Esophagus squamous epithelium (tissue), 5 donors: Measurements from ENCODE around the gene FOXD2. TPM values are rescaled to one million over a fixed set of nuclear protein-coding genes. Genes with fewer than 3 reads are reported as not detected.

Experiments
- DNase-seq: peaks from one replicate; lab custom pipeline; 2025; lab: John Stamatoyannopoulos, UW
- H3K27ac ChIP-seq, 4 donors: fragments of 200-600 bp; sonication (generic); one replicate each; pipeline ENCODE4 v1.5.1; 2016 to 2019; ENCODE audit warnings: mild to moderate bottlenecking in 1 of 4
- H3K27me3 ChIP-seq, 4 donors: fragments of 200-600 bp; sonication (generic); 1 replicate in 3 of 4; 2 replicates in 1 of 4; pipeline versions ENCODE4 v1.5.1 to v1.6.0; 2017 to 2021; ENCODE audit warnings: antibody characterized with exemption in 1 of 4
- H3K36me3 ChIP-seq, 3 donors: fragments of 200-600 bp; sonication (generic); one replicate each; pipeline ENCODE4 v1.5.1; 2016 to 2019
- H3K4me1 ChIP-seq, 3 donors: fragments of 200-600 bp; sonication (generic); one replicate each; pipeline ENCODE4 v1.5.1; 2017 to 2019
- H3K4me3 ChIP-seq, 4 donors: fragments of 200-600 bp; sonication (generic); 1 replicate in 3 of 4; 2 replicates in 1 of 4; pipeline ENCODE4 v1.5.1; 2016 to 2019; ENCODE audit warnings: mild to moderate bottlenecking in 2 of 4, moderate library complexity in 1 of 4
- H3K9me3 ChIP-seq, 3 donors: fragments of 200-600 bp; sonication (generic); one replicate each; pipeline ENCODE4 v1.5.1; 2016 to 2019
- POLR2A ChIP-seq, 4 donors: fragments of 450-650 bp; IDR thresholded peaks; one replicate each; pipeline ENCODE4 v1.6.1; 2017; ENCODE audit warnings: antibody characterized with exemption in 4 of 4, mild to moderate bottlenecking in 4 of 4, moderate library complexity in 3 of 4
- WGBS, 2 donors: methylation state at CpG; one replicate each; pipeline ENCODE4 v1.1.5; 2018; 5-methylcytosine and 5-hydroxymethylcytosine counted together
- intact Hi-C: fragments of 100-400 bp; cut with DNase I; formaldehyde crosslinking; loops from one replicate; pipeline ENCODE4 v1.15.0; 2022
- total RNA-seq, 4 donors: library from RNA; depleted of rRNA; stranded (reverse); fragments of >200 nt; gene quantifications; one replicate each; pipeline ENCODE4 v1.1.0, GENCODE V29; 2016
- TF ChIP-seq, protein P1 (sequence below), 6 experiments: fragments of 450-650 bp in 4 of 6; fragments of 200-600 bp in 2 of 6; sonication (generic) in 2 of 6; IDR thresholded peaks; one replicate each; pipeline ENCODE4 v1.5.1; 2016 to 2019; ENCODE audit warnings: antibody characterized with exemption in 6 of 6, mild to moderate bottlenecking in 4 of 6, moderate library complexity in 4 of 6
- donor health status: DM: yes; HTN: yes; CAD: no.

Gene FOXD2
- total RNA-seq, 4 donors from 2014 or later: under 0.01 TPM; not detected in 3

DNA sequence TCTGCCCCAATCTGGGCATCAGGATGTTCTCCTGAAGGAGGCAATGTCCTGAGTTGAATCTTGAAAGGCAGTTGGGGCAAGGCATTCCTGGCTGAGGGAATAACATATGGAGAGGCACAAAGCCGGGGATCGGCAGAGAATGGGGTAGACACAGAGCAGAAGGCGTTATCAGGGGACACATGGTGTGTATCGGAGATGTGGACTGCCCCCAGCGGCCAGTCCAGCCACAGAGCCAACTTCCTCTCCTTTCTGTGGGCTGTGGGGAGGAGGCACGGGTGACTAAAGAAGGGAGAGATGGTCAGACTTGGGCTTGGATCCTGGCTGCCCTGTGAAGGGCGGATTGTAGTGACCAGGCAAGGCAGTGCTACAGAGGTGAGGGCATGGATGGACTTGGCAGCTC is 32.1 kb downstream of the FOXD2 start:
- Histone ChIP-seq H3K4me1 (no peaks in the 10 kb centered on the region), H3K36me3 (no peaks in the 10 kb centered on the region), H3K27ac (no peak overlapping the region), H3K27me3 (peaks cover 0 to 86% (median 0%) of the 10 kb centered on the region in 4 donors), H3K4me3 (no peak overlapping the region), H3K9me3 (no peaks in the 10 kb centered on the region)
- intact Hi-C loops: no loop called here
- no peak for DNase-seq
- TF ChIP-seq, protein P1, sequence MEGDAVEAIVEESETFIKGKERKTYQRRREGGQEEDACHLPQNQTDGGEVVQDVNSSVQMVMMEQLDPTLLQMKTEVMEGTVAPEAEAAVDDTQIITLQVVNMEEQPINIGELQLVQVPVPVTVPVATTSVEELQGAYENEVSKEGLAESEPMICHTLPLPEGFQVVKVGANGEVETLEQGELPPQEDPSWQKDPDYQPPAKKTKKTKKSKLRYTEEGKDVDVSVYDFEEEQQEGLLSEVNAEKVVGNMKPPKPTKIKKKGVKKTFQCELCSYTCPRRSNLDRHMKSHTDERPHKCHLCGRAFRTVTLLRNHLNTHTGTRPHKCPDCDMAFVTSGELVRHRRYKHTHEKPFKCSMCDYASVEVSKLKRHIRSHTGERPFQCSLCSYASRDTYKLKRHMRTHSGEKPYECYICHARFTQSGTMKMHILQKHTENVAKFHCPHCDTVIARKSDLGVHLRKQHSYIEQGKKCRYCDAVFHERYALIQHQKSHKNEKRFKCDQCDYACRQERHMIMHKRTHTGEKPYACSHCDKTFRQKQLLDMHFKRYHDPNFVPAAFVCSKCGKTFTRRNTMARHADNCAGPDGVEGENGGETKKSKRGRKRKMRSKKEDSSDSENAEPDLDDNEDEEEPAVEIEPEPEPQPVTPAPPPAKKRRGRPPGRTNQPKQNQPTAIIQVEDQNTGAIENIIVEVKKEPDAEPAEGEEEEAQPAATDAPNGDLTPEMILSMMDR (IDR thresholded peaks at IDR 0.05): no peak
- TF ChIP-seq POLR2A (IDR thresholded peaks at IDR 0.05): no peak
- 80 to 83% methylated on average over 7 of the region's 7 CpGs for WGBS, 2 donors

DNA sequence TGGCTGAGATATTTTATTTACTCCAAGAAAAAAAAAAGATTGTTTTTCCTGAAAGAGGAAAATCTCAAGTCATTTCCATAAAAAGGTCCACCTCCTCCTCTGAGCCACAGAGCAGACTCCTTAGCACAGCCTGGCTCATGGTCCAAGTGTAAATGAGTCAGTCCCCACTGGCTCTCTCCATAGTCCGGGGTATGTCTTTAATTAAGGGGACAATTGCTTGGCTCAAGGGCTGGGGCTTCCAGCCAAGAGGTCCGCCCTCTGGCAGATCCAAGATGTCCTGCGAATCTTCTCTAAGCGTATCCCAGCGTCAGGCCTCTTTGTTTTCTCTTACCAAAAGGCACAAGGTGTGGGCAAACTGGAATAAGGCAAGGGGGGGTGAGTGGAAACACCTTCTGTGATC is 33.3 kb downstream of the FOXD2 start:
- Histone ChIP-seq H3K27me3 (peaks cover 0 to 73% (median 0%) of the 10 kb centered on the region in 4 donors), H3K36me3 (no peaks in the 10 kb centered on the region), H3K4me1 (no peaks in the 10 kb centered on the region), H3K9me3 (no peaks in the 10 kb centered on the region), H3K4me3 (no peak overlapping the region), H3K27ac (no peak overlapping the region)
- DNase-seq: no peak
- intact Hi-C loops: no loop called here
- no peak for TF ChIP-seq POLR2A (IDR thresholded peaks at IDR 0.05)
- TF ChIP-seq, protein P1 (IDR thresholded peaks at IDR 0.05): no peak
- 51 to 66% methylated on average over 5 of the region's 5 CpGs for WGBS, 2 donors

DNA sequence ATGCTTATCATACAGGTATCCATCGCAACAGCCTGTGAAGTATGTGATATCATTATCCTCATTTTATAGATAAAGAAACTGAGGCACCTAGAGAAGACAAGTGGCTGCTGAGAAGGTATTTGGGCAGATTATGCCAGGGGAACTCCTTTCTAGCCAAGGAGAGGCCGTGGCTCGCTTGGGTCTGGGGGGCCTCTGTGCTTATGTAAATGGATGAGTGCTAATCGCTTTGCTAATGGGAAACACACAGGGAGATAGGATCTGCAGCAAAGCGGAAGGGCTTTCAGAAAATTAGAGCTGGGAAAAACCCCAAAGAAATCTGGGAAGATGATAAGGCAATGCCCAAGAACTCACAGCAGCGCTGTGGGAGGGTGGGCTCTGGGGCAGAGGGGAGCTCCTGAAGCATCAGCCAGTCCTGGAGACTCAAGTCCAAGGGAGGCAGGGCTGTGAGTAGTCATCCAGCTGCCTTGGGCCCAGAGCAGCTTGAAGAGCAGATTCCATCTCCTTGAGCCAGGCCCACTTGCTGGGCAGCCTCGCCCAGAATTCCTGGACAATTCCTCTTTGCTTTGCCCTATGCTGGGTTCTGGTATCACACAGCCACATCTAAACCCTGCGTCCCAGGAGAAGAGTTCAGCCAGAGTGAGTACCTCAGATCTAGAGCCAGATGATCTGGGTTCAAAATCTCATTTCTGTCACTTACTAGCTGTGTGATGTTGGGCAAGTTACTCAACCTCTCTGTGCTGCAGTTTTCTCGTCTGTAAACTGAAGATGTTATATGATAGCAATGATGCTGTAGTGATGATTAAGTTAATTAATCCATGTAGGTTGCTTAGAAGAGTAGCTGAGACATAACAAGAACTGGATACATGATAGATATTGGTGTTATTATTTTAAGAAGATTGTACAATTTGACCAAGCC is 36.7 kb downstream of the FOXD2 start:
- TF ChIP-seq, protein P1 (IDR thresholded peaks at IDR 0.05): no peak
- no peak for TF ChIP-seq POLR2A (IDR thresholded peaks at IDR 0.05)
- intact Hi-C loops: no loop called here
- DNase-seq: no peak

DNA sequence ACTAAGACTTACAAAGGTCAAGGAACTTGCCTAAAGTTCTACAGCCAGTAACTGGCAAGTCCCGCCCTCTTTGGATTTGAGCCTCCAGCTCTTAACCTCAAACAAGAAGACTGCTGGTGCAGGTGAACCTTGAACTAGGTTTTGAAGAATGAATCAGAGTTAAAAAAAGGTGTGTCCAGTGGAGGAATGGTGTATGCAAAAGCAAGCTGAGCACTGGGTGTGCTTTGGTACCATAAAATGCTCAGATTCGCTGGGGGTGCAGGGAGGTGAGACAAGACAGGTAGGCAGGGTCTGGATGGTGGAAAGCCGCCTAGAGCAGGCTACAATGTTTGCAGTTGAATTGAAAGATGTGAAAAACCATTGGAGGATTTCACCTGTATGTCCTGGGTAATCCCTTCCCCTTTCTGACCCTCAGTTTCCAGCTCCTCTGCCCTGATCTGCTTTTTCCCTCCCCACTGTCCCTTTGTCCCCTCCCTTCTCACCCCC is 39.8 kb downstream of the FOXD2 start:
- intact Hi-C loops: no loop called here
- DNase-seq: no peak
- no peaks in the 10 kb centered on the region for H3K9me3 ChIP-seq

More for the DNA sequence above, 36.7 kb downstream of the FOXD2 start:
- no peak overlapping the region for H3K4me3 ChIP-seq
- H3K27ac ChIP-seq: no peak overlapping the region
- 71 to 74% methylated on average over 9 of the region's 9 CpGs for WGBS, 2 donors
- H3K9me3 ChIP-seq: no peaks in the 10 kb centered on the region
- H3K27me3 ChIP-seq: peaks cover 0 to 46% (median 0%) of the 10 kb centered on the region in 4 donors
- no peaks in the 10 kb centered on the region for H3K36me3 ChIP-seq
- peaks cover 0 to 11% (median 0%) of the 10 kb centered on the region in 3 donors for H3K4me1 ChIP-seq

More for the DNA sequence above, 39.8 kb downstream of the FOXD2 start:
- no peak overlapping the region for H3K4me3 ChIP-seq
- H3K27ac ChIP-seq: no peak overlapping the region
- peaks cover 0 to 11% (median 0%) of the 10 kb centered on the region in 3 donors for H3K4me1 ChIP-seq
- TF ChIP-seq POLR2A (IDR thresholded peaks at IDR 0.05): no peak
- TF ChIP-seq, protein P1 (IDR thresholded peaks at IDR 0.05): no peak
- H3K36me3 ChIP-seq: no peaks in the 10 kb centered on the region
- 76 to 100% methylated on average over 2 to 3 of the region's 3 CpGs for WGBS, 2 donors
- H3K27me3 ChIP-seq: peaks cover 0 to 36% (median 0%) of the 10 kb centered on the region in 4 donors
